ENCODE measurements around the gene SERINC2. TPM values are rescaled to one million over a fixed set of nuclear protein-coding genes. Genes with fewer than 3 reads are reported as not detected.

Gene SERINC2
- total RNA-seq, 1 experiment from 2014 or later: 26.0 TPM

GRCh38 chr1:31437433-31438037 lies 24.5 kb downstream of the SERINC2 start:
- ChIA-PET POLR2A (no interaction called here), CTCF (interaction anchor here (1.0 to 1.4 kb wide), 3 partner anchors 16 to 181 kb away, joined by 3 to 7 read pairs (median 3); no protein-coding TSS in a partner anchor)

GRCh38 chr1:31439276-31439675 lies 26.3 kb downstream of the SERINC2 start:
- H3K4me3 Mint-ChIP-seq: no peak overlapping the region
- no peaks in the 10 kb centered on the region for H3K36me3 Mint-ChIP-seq
- peaks cover 16% of the 10 kb centered on the region for H3K9me3 Mint-ChIP-seq
- H3K27me3 Mint-ChIP-seq (ENCODE audit: low read depth): no peaks in the 10 kb centered on the region; the same call in none of the 2 replicates
- TF ChIP-seq ZNF512 (CRISPR knock-in tag; IDR thresholded peaks at IDR 0.05; ENCODE audit: borderline replicate concordance) (no peak), CREM (CRISPR knock-in tag; IDR thresholded peaks at IDR 0.05) (no peak), ZNF423 (CRISPR knock-in tag; IDR thresholded peaks at IDR 0.05) (no peak), USF1 (CRISPR knock-in tag; IDR thresholded peaks at IDR 0.05) (no peak), GTF2I (CRISPR knock-in tag; conservative IDR thresholded peaks at IDR 0.05) (no peak), ZMAT4 (CRISPR knock-in tag; IDR thresholded peaks at IDR 0.05) (no peak), SOX15 (CRISPR knock-in tag; IDR thresholded peaks at IDR 0.05) (no peak), NFATC4 (CRISPR knock-in tag; IDR thresholded peaks at IDR 0.05) (no peak), OVOL2 (CRISPR knock-in tag; IDR thresholded peaks at IDR 0.05; ENCODE audit: borderline replicate concordance) (no peak)
- TF ChIP-seq, protein P1, sequence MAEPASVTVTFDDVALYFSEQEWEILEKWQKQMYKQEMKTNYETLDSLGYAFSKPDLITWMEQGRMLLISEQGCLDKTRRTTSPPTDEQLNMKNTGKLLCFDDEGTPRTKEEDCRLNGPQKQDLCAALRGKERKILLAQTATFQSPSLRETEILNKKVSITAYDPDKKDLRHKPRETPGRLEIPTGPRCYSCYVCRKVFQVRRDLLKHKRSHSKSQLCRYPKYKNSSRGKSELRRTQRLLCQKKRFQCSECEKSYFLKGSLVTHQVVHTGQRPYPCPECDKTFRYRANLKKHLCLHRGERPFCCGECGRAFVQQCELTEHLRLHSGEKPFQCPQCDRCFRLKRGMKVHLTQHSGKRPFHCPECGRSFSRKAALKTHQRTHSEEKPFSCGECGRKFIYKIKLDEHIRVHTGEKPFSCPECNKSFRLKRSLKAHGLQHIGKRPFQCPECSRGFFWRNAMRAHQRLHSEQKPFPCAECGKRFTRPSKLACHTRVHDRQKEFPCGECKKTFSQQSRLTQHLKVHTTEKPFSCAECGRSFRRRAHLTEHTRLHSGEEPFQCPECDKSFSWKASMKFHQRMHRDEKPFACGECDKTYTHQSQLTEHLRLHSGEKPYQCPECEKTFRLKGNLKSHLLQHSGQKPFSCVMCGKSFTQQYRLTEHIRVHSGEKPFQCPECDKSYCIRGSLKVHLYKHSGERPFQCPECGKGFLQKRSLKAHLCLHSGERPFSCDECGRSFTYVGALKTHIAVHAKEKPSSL (CRISPR knock-in tag; conservative IDR thresholded peaks at IDR 0.05): no peak
- TF ChIP-seq, protein P2, sequence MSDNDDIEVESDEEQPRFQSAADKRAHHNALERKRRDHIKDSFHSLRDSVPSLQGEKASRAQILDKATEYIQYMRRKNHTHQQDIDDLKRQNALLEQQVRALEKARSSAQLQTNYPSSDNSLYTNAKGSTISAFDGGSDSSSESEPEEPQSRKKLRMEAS (CRISPR knock-in tag; IDR thresholded peaks at IDR 0.05): no peak
- no peak overlapping the region for H3K27ac Mint-ChIP-seq
- ChIA-PET CTCF (interaction anchor here (1.5 to 1.8 kb wide), 2 partner anchors 42 to 110 kb away, joined by 4 read pairs; no protein-coding TSS in a partner anchor), POLR2A (no interaction called here)
- DNase-seq (ENCODE audit: low spot score) (no peak), ATAC-seq (no peak)
- peaks cover 4% of the 10 kb centered on the region for H3K4me1 Mint-ChIP-seq

More at GRCh38 chr1:31437433-31438037, 24.5 kb downstream of the SERINC2 start:
- H3K9me3 Mint-ChIP-seq: no peaks in the 10 kb centered on the region
- no peak for DNase-seq (ENCODE audit: low spot score)
- H3K4me1 Mint-ChIP-seq: peaks cover 8% of the 10 kb centered on the region
- TF ChIP-seq ATF3 (CRISPR knock-in tag; conservative IDR thresholded peaks at IDR 0.05): no peak
- TF ChIP-seq, protein P3, sequence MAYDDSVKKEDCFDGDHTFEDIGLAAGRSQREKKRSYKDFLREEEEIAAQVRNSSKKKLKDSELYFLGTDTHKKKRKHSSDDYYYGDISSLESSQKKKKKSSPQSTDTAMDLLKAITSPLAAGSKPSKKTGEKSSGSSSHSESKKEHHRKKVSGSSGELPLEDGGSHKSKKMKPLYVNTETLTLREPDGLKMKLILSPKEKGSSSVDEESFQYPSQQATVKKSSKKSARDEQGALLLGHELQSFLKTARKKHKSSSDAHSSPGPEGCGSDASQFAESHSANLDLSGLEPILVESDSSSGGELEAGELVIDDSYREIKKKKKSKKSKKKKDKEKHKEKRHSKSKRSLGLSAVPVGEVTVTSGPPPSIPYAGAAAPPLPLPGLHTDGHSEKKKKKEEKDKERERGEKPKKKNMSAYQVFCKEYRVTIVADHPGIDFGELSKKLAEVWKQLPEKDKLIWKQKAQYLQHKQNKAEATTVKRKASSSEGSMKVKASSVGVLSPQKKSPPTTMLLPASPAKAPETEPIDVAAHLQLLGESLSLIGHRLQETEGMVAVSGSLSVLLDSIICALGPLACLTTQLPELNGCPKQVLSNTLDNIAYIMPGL (CRISPR knock-in tag; IDR thresholded peaks at IDR 0.05): no peak
- TF ChIP-seq, protein P4, sequence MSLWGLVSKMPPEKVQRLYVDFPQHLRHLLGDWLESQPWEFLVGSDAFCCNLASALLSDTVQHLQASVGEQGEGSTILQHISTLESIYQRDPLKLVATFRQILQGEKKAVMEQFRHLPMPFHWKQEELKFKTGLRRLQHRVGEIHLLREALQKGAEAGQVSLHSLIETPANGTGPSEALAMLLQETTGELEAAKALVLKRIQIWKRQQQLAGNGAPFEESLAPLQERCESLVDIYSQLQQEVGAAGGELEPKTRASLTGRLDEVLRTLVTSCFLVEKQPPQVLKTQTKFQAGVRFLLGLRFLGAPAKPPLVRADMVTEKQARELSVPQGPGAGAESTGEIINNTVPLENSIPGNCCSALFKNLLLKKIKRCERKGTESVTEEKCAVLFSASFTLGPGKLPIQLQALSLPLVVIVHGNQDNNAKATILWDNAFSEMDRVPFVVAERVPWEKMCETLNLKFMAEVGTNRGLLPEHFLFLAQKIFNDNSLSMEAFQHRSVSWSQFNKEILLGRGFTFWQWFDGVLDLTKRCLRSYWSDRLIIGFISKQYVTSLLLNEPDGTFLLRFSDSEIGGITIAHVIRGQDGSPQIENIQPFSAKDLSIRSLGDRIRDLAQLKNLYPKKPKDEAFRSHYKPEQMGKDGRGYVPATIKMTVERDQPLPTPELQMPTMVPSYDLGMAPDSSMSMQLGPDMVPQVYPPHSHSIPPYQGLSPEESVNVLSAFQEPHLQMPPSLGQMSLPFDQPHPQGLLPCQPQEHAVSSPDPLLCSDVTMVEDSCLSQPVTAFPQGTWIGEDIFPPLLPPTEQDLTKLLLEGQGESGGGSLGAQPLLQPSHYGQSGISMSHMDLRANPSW (CRISPR knock-in tag; conservative IDR thresholded peaks at IDR 0.05; ENCODE audit: low read depth): no peak
- no peak overlapping the region for H3K27ac Mint-ChIP-seq
- no peak overlapping the region for H3K4me3 Mint-ChIP-seq
- ATAC-seq: no peak
- peaks cover 3% of the 10 kb centered on the region; the same call in 1 of the 2 replicates for H3K36me3 Mint-ChIP-seq
- no peaks in the 10 kb centered on the region; the same call in 1 of the 2 replicates for H3K27me3 Mint-ChIP-seq (ENCODE audit: low read depth)
